ENCODE data around the gene NVL.

Gene NVL

GRCh38 chr1:224333309-224333926, 3.4 kb upstream of the NVL start:
- TF ChIP-seq, protein P1, sequence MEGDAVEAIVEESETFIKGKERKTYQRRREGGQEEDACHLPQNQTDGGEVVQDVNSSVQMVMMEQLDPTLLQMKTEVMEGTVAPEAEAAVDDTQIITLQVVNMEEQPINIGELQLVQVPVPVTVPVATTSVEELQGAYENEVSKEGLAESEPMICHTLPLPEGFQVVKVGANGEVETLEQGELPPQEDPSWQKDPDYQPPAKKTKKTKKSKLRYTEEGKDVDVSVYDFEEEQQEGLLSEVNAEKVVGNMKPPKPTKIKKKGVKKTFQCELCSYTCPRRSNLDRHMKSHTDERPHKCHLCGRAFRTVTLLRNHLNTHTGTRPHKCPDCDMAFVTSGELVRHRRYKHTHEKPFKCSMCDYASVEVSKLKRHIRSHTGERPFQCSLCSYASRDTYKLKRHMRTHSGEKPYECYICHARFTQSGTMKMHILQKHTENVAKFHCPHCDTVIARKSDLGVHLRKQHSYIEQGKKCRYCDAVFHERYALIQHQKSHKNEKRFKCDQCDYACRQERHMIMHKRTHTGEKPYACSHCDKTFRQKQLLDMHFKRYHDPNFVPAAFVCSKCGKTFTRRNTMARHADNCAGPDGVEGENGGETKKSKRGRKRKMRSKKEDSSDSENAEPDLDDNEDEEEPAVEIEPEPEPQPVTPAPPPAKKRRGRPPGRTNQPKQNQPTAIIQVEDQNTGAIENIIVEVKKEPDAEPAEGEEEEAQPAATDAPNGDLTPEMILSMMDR (IDR thresholded peaks at IDR 0.05; ENCODE audit: extremely low read depth, insufficient read depth, missing control alignments), result peak; percentile 52
- peak; percentile 50 for DNase-seq (ENCODE audit: low spot score)
- in situ Hi-C loops (cut with MboI; ENCODE audit: low pct_unique_long_range_greater_than_20kb, low sequenced_read_pairs, unreplicated experiment), result loop anchor here (10.0 kb wide), 1 partner anchor 219 kb away; the partner anchor contains the start of gene FBXO28

GRCh38 chr1:224331824-224332223, 1.9 kb upstream of the NVL start:
- in situ Hi-C loops (cut with MboI; ENCODE audit: low pct_unique_long_range_greater_than_20kb, low sequenced_read_pairs, unreplicated experiment), result loop anchor here (10.0 kb wide), 1 partner anchor 217 kb away; the partner anchor contains the start of gene FBXO28
- no peak for DNase-seq (ENCODE audit: low spot score)
- TF ChIP-seq, protein P1 (IDR thresholded peaks at IDR 0.05; ENCODE audit: extremely low read depth, insufficient read depth, missing control alignments), result no peak

GRCh38 chr1:224331326-224331725, 1.4 kb upstream of the NVL start:
- TF ChIP-seq, protein P1 (IDR thresholded peaks at IDR 0.05; ENCODE audit: extremely low read depth, insufficient read depth, missing control alignments), result no peak
- DNase-seq (ENCODE audit: low spot score), result no peak
- in situ Hi-C loops (cut with MboI; ENCODE audit: low pct_unique_long_range_greater_than_20kb, low sequenced_read_pairs, unreplicated experiment), result loop anchor here (10.0 kb wide), 1 partner anchor 217 kb away; the partner anchor contains the start of gene FBXO28

DNA sequence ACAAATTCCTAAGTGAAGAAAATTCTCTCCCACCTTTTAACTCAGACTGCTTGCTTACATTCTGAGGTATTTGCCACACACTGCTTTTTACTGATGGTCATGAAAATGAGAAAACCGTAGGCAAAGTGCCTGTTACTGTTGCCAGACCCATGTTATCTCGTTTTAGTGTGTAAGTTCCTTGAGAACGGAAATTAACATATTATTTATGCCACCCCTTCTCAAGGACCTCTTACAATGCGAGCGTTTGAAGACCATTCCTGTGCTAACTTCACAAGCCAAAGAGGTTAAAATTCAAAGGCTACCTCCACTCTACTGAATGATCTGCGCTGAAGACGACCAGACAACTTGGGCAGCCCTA, 509 bp downstream of the NVL start:
- DNase-seq (ENCODE audit: low spot score), result no peak
- TF ChIP-seq, protein P1 (IDR thresholded peaks at IDR 0.05; ENCODE audit: extremely low read depth, insufficient read depth, missing control alignments), result no peak
- in situ Hi-C loops (cut with MboI; ENCODE audit: low pct_unique_long_range_greater_than_20kb, low sequenced_read_pairs, unreplicated experiment), result no loop called here

- no peak for DNase-seq (ENCODE audit: low spot score)
- TF ChIP-seq, protein P1 (IDR thresholded peaks at IDR 0.05; ENCODE audit: extremely low read depth, insufficient read depth, missing control alignments), result no peak
- in situ Hi-C loops (cut with MboI; ENCODE audit: low pct_unique_long_range_greater_than_20kb, low sequenced_read_pairs, unreplicated experiment), result no loop called here
These were observed 1.3 kb downstream of the NVL start for GRCh38 chr1:224328644-224329043.

- DNase-seq (ENCODE audit: low spot score), result no peak
- in situ Hi-C loops (cut with MboI; ENCODE audit: low pct_unique_long_range_greater_than_20kb, low sequenced_read_pairs, unreplicated experiment), result no loop called here
- TF ChIP-seq, protein P1 (IDR thresholded peaks at IDR 0.05; ENCODE audit: extremely low read depth, insufficient read depth, missing control alignments), result no peak
These were observed 4.0 kb downstream of the NVL start for GRCh38 chr1:224325959-224326358.

Data from GM13977 (cell line).